C4-2B (cell line): ENCODE data around the gene SORCS2.

Source experiments
- H3K27ac ChIP-seq: fragments of 450-650 bp; 2 replicates; pipeline ENCODE4 v1.5.1; 2017
- CTCF ChIP-seq: fragments of 450-650 bp; conservative IDR thresholded peaks from 2 replicates; pipeline ENCODE4 v1.5.1; 2017; ENCODE audit warnings: mild to moderate bottlenecking
- ZFX ChIP-seq: fragments of 450-650 bp; IDR thresholded peaks from 2 replicates; pipeline ENCODE4 v1.6.1; 2017

SORCS2 gene

DNA sequence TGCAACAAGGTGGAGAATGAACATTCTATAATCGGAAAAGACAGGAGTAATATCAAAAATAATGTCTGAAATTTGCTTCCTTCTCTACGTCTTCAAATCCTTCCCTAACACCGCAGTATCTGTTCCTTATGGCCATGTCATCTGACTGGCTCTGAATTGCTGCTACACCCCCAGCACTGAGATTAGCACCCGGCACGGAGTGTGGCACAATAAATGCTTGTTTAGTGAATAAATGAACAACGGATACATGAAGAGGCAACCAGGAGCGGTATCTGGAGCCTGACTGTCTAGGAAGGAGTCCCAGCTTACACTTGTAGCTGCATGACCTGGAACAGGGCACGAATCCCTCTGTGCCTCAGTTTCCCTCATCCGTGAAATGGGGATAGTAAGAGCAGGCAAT lies 583.1 kb downstream of the SORCS2 start:
- TF ChIP-seq CTCF (no peak), ZFX (no peak)
- H3K27ac ChIP-seq: no peak overlapping the region

DNA sequence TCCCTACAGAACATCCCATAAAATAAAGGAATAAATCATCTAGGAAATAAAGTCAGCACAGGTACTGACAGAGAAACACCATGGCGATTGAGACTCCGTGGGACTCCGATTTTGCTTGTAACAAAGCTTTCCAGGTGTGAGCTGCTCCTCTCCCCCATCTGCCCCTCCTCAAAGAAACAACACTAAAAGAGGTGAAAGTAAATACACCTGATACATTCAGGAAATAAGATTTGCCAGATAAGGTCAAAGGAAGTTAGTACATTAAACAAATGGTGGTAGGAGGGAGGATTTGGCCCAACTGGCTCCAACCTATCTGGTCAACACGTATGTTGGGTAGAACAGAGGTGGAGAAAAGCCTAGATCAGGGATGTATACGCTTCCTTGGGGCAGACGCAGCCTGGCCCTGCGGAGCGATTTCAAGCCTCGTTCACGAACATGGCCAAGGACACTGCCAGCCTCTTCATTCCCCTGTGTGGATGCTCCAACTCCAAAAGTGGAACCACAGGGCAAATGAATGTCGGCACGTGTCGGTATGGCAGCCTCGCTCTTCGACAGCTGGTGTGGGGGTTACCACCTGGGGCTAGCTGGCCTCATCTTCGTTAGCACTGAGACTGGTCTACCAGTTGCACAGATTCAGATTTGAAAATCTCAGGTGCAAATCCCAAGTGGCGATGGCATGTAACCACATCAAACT lies 584.8 kb downstream of the SORCS2 start:
- H3K27ac ChIP-seq: peak overlapping the region; percentile 2; the same call in 1 of the 2 replicates
- TF ChIP-seq CTCF (no peak), ZFX (no peak)

DNA sequence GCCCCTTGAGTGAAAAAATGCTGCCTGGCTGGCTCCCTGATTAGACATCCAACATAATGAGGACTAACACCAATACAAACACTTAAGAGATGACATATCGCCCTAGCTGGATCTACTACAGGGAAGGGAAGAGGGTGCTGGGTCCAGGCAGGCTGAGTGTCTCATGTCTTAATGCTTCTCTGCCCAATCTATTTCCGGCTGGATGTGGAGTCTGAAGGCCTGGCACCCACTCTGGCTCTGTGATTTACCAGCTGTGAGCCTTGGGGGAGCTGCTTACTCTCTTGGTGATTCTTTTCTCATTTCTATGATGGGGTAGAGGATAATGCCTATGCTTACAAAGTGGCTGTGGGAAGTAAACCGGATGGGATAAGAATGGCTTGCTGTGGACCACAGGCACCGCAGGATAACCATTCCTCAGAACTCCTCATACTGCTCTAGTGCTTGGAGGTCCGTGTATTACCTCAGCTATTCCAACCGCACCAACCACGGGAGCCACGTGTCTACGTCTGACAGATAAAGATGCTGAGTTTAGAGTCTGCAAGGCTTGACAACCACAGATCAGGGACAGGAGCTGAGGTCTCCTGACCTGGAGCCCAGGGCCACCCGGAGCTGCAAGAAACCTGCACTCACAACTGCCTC lies 585.7 kb downstream of the SORCS2 start:
- no peak for TF ChIP-seq ZFX
- TF ChIP-seq CTCF: no peak

GRCh38 chr4:7778510-7779431 lies 586.4 kb downstream of the SORCS2 start:
- TF ChIP-seq ZFX (no peak), CTCF (no peak)
- no peak overlapping the region for H3K27ac ChIP-seq

More for the DNA sequence above, 585.7 kb downstream of the SORCS2 start:
- no peak overlapping the region for H3K27ac ChIP-seq

DNA sequence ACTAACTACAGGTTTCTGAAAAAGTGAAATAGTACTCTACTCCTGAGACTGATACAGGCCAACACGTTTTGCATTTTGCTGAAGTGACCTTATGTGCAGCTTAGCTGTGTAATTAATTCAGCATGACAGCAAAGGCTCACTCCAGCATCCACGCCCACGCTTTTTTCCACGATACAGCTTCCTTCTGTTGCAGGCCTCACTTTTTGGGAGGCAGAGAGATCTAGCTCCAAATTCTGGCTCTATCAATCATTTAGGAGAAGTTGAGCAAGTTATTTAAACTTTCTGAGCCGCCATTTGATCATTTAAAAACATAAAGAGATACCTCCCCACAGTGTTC lies 587.1 kb downstream of the SORCS2 start:
- H3K27ac ChIP-seq: no peak overlapping the region
- TF ChIP-seq CTCF (no peak), ZFX (no peak)

DNA sequence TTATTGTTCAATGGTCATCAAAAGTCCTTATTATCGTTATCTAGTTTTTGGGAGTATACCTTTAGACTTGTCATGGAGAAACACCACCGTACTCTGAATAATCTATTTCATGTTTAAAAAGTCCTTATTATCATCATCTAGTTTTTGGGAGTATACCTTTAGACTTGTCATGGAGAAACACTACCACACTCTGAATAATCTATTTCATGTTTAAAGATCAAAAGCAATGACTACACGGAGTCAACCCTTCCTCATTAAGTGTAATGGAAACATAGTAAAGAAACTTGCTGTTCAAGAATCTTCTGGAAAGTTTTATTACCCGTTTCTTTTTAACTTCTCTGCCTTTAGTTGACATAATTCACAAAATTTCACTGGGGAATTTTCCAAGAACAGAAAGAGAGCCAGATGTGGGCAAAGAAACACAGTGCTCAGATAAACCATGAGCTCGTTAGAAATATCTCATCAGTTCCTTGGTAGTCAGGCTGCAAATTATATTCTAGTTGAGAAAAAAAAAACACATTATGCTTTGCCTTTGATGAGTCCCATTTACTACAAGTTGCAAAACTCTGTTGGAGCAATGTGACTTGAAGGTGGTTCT lies 588.5 kb downstream of the SORCS2 start:
- no peak for TF ChIP-seq CTCF
- no peak for TF ChIP-seq ZFX
- H3K27ac ChIP-seq: no peak overlapping the region

DNA sequence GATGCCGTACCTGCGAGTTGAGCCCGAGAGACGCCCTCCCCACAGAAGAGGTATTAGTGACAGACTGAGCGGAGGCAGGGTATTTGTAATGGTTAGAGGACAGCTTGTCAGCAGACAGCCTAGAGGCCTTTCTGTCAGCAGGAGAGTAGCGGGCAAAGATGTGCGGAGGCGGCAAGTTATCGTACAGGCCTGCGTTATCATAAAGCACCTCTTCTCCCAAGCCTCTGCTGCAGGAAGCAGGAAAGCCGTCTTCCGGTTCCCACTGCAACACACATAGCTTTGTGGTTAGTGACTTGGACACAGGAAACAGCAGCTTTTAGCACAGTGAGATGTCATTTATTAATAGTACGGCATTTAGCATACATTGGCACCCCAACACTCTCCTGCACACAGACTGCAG lies 589.0 kb downstream of the SORCS2 start:
- TF ChIP-seq CTCF (no peak), ZFX (no peak)
- H3K27ac ChIP-seq: no peak overlapping the region
